Measurements from ENCODE around the gene CYP39A1. TPM values are rescaled to one million over a fixed set of nuclear protein-coding genes. Genes with fewer than 3 reads are reported as not detected.

Gene CYP39A1
- total and polyA plus RNA-seq, 10 of the 15 experiments (the other 5 are each of a cell fraction or from before 2014, with no cell fraction given): not detected

- intact Hi-C loops (cut with micrococcal nuclease; ENCODE audit: unreplicated experiment) (no loop called here), in situ Hi-C loops (cut with MboI) (no loop called here)
- ATAC-seq (no peak), DNase-seq (ENCODE audit: low read depth, low spot score) (no peak), FAIRE-seq (no peak)
- peaks cover 2 to 13% of the 10 kb centered on the region in 2 experiments for H3K27me3 ChIP-seq (replicated peaks in 1 of 2; ENCODE audit: control insufficient read depth in 2 of 2, insufficient read depth in 2 of 2, low read length in 1 of 2)
- ChIA-PET POLR2A (no interaction called here), SMC1A (ENCODE audit: uncharacterized antibody, unreplicated experiment) (no interaction called here), RAD21 (ENCODE audit: unreplicated experiment) (no interaction called here), CTCF (no interaction called here)
- no peaks in the 10 kb centered on the region for H3K9me3 ChIP-seq (replicated peaks; ENCODE audit: control insufficient read depth, insufficient read depth, low read length)
- H3K4me3 ChIP-seq: peak overlapping the region; percentile 46; the same call in 1 of the 2 replicates
- H3K79me2 ChIP-seq (ENCODE audit: control insufficient read depth, insufficient read depth, low read length): no peaks in the 10 kb centered on the region
- no peaks in the 10 kb centered on the region for H4K20me1 ChIP-seq (ENCODE audit: control insufficient read depth, insufficient read depth)
- no TSS peak for BruUV-seq (replicated peaks)
- no peaks in the 10 kb centered on the region for H3K4me1 ChIP-seq (ENCODE audit: control insufficient read depth, insufficient read depth, low read length)
- 2% methylated on average over 6 of the region's 6 CpGs for WGBS (ENCODE audit: insufficient coverage, insufficient replicate concordance, low lambda C conversion rate, missing lambda C conversion rate)
- no peak overlapping the region for H3K27ac ChIP-seq (ENCODE audit: control insufficient read depth, insufficient read depth)
- H3K36me3 ChIP-seq (ENCODE audit: control insufficient read depth in 2 of 2, insufficient read depth in 2 of 2, low read length in 1 of 2): no peaks in the 10 kb centered on the region
- no peak overlapping the region for H3K9ac ChIP-seq (ENCODE audit: control insufficient read depth, insufficient read depth, low read length)
- peak overlapping the region; percentile 84; the same call in 1 of the 2 replicates for H2AFZ ChIP-seq (ENCODE audit: control insufficient read depth, low read depth, low read length)
- peak overlapping the region; percentile 91 for H3K4me2 ChIP-seq (ENCODE audit: control insufficient read depth, insufficient read depth)
- TF ChIP-seq IRF3 (IDR thresholded peaks at IDR 0.05) (no peak), KDM1A (IDR thresholded peaks at IDR 0.05; ENCODE audit: borderline replicate concordance) (no peak), ESRRA (IDR thresholded peaks at IDR 0.05; ENCODE audit: low read length) (no peak), ZBTB4 (CRISPR knock-in tag; IDR thresholded peaks at IDR 0.05) (no peak), ASH2L (IDR thresholded peaks at IDR 0.05; ENCODE audit: borderline replicate concordance, low read depth) (no peak), KAT2A (conservative IDR thresholded peaks at IDR 0.05; ENCODE audit: control insufficient read depth, low read depth, low read length) (no peak), MYC (IDR thresholded peaks at IDR 0.05; ENCODE audit: insufficient read depth, insufficient read length, insufficient replicate concordance, low read length, severe bottlenecking) (no peak), ZNF384 (IDR thresholded peaks at IDR 0.05; ENCODE audit: borderline replicate concordance, low read depth, low read length) (no peak), IKZF1 (conservative IDR thresholded peaks at IDR 0.05) (no peak), NR2C2 (IDR thresholded peaks at IDR 0.05; ENCODE audit: borderline replicate concordance, control insufficient read depth, insufficient read length, low read depth) (no peak), WRNIP1 (IDR thresholded peaks at IDR 0.05; ENCODE audit: borderline replicate concordance, low read depth, low read length) (no peak), PBX3 (IDR thresholded peaks at IDR 0.05; ENCODE audit: insufficient replicate concordance, low read depth, low read length) (no peak), USF1 (IDR thresholded peaks at IDR 0.05; ENCODE audit: borderline replicate concordance, extremely low read length, insufficient read depth, low read depth, low read length) (no peak), FOXK2 (IDR thresholded peaks at IDR 0.05) (no peak), CHD4 (IDR thresholded peaks at IDR 0.05) (no peak), PML (IDR thresholded peaks at IDR 0.05; ENCODE audit: low read length) (no peak), ZBTB33 (IDR thresholded peaks at IDR 0.05) (no peak)
These were observed 401 bp downstream of the CYP39A1 start for GRCh38 chr6:46652232-46652602.

All from GM12878 (cell line).